ENCODE data around the gene MTREX.

DNA sequence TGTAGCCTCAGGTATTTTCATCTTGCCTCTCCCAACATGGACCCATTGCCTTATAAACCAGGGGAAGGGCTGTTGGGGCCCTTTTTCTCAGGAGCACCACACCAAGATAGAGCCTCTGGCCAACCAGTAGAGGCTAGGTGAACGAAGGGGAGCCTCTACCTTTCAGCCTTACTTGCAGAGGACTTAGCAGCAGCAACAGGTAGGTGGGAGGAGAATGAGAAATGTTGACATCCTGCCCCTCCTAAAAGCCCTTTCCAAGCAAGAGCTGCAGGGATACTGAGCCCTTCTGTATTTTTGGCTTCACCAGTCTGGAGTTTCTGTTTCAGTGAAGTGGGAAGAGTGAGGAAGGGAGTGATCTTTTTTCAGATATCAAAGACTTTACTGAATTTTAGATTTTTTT, 77.4 kb downstream of the MTREX start:
- TF ChIP-seq, protein P1, sequence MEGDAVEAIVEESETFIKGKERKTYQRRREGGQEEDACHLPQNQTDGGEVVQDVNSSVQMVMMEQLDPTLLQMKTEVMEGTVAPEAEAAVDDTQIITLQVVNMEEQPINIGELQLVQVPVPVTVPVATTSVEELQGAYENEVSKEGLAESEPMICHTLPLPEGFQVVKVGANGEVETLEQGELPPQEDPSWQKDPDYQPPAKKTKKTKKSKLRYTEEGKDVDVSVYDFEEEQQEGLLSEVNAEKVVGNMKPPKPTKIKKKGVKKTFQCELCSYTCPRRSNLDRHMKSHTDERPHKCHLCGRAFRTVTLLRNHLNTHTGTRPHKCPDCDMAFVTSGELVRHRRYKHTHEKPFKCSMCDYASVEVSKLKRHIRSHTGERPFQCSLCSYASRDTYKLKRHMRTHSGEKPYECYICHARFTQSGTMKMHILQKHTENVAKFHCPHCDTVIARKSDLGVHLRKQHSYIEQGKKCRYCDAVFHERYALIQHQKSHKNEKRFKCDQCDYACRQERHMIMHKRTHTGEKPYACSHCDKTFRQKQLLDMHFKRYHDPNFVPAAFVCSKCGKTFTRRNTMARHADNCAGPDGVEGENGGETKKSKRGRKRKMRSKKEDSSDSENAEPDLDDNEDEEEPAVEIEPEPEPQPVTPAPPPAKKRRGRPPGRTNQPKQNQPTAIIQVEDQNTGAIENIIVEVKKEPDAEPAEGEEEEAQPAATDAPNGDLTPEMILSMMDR (IDR thresholded peaks at IDR 0.05) = no peak
- TF ChIP-seq POLR2A (IDR thresholded peaks at IDR 0.05) = no peak

Data from tibial nerve (tissue), 3 donors.